NCI-H2227 treated with DMSO at 0.1 percent for 48 hours (cell line): Measurements from ENCODE around the gene SPATA3.

Experiments
- DNase-seq: peaks from one replicate; lab custom pipeline; 2025; lab: John Stamatoyannopoulos, UW

SPATA3 gene

GRCh38 chr2:231029563-231029962 is 33.6 kb downstream of the SPATA3 start:
- no peak for DNase-seq

GRCh38 chr2:231030725-231031124 is 34.8 kb downstream of the SPATA3 start:
- no peak for DNase-seq

GRCh38 chr2:231032575-231033140 is 36.7 kb downstream of the SPATA3 start:
- DNase-seq = no peak

GRCh38 chr2:231033147-231034132 is 37.5 kb downstream of the SPATA3 start:
- DNase-seq = no peak

GRCh38 chr2:231034291-231034882 is 38.5 kb downstream of the SPATA3 start:
- DNase-seq = no peak

GRCh38 chr2:231036131-231036530 is 40.2 kb downstream of the SPATA3 start:
- no peak for DNase-seq

DNA sequence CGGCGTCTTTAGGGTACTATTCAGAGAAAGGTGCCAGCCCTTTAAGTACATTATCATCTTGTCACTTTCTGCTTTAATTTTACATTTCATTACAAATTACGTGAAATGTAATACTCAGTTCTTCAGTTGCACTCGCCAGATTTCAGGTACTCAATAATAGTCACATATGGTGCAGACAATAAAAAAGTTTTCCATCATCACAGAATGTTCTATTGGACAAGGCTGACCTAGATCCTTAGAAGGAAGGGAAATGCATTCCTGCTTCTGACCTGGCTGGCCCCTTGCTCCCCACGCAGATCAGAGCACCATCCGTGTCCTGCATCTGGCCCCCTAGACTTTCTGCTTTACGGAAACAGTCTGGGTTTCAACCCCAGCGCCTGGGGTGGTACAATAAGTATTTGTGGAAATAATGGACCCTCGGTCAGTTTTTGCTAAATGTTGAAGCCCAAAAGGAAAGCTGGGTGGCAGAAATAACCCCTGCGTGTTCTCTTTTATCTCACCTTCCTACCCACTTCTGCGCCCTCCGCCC is 40.7 kb downstream of the SPATA3 start:
- DNase-seq = no peak

- no peak for DNase-seq
Measured at GRCh38 chr2:231037202-231037730, 41.3 kb downstream of the SPATA3 start, which contains the start of gene C2orf72. TSS of gene C2orf72 (plus strand) at chr2:231037523. CDS start at chr2:231037566, 43 bp downstream.

DNA sequence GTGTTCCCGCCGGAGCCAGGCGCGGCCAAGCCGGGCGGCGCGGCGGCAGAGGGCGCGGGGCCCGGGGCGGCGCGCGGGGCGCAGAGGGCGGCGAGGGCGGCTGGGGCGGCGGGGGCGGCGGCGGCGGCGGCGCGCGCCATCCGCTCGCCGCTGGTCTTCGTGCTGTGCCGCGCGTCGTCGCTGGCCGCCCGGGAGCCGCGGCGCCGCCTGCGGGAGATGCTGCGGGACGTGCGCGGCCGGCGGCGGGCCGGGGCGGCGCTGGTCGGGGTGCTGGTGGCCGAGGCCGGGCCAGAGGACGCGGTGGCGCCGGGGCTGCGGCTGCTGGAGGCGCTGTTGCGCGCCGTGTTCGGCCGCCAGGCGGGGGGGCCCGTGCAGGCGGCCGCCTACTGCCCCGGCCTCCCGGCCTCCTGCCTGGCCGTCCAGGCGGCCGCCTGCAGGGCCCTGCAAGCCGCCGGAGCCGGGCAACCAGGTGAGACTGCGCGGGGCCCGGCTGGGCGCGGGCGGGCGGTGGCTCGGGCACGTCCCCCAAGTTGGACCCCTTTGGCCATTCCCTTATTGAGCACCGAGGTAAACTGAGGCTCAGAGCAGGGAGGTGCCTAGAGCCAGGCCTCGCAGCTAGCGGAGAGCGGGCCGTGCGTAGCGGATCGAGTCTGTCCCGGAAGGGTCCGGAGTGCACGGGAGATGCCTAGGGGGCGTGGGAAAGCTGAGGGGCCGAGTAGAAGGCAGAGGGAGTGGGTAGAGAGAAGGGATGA is 42.0 kb downstream of the SPATA3 start:
- DNase-seq = no peak

GRCh38 chr2:231038483-231039293 is 42.8 kb downstream of the SPATA3 start:
- DNase-seq = no peak

GRCh38 chr2:231039294-231039664 is 43.4 kb downstream of the SPATA3 start:
- DNase-seq = no peak

DNA sequence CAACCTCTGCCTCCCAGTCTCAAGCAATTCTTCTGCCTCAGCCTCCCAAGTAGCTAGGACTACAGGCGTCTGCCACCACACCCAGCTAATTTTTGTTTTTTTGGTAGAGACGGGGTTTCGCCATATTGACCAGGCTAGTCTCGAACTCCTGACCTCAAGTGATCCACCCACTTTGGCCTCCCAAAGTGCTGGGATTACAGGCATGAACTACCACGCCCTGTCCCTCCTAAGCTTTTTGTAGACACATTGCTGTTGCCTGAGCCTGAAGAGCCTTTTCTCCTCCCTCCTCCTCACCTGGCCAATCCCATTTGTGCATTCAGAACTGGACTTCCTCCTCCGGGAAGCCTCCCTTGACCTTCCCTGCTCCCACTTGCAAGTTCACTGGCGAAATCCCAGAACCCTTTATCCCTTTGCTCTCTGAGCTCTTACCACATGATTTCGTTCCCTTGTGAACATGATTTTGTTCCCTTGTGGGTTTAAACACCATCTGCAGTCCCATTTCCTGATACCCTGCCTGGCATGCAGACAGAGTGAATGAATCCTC is 44.0 kb downstream of the SPATA3 start:
- no peak for DNase-seq

GRCh38 chr2:231041061-231041689 is 45.3 kb downstream of the SPATA3 start:
- DNase-seq = no peak

DNA sequence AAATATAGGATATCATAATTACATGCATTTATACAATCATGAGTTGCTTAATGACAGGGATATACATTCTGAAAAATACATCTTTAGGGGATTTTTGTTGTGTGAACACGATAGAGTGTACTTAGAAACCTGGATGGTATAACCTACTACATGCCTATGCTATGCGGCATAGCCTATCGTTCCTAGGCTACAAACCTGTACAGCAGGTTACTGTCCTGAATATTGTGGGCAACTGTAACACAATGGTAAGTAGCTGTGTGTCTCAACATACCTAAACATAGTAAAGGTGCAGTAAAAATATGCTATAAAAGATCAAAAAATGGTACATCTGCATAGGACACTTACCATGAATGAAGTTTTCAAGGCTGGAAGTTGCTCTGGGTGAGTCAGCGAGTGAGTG is 47.9 kb downstream of the SPATA3 start:
- no peak for DNase-seq

DNA sequence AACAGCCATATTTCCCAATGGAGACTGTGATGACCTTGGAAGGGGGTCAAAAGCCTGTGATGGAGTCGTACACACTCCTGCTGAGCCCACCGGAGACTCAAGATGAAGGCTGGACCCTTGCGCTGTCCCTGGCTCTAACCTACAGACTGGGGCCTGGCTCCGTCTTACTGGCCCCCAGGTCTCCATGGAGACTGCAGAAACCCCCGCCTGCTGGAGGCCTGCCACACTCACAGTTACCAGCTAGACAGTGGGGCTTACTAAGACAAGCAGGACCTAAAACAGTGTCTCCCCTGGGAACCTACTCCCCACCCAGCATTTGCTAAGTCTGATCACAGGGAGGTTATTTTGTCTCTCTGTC is 51.0 kb downstream of the SPATA3 start:
- no peak for DNase-seq

DNA sequence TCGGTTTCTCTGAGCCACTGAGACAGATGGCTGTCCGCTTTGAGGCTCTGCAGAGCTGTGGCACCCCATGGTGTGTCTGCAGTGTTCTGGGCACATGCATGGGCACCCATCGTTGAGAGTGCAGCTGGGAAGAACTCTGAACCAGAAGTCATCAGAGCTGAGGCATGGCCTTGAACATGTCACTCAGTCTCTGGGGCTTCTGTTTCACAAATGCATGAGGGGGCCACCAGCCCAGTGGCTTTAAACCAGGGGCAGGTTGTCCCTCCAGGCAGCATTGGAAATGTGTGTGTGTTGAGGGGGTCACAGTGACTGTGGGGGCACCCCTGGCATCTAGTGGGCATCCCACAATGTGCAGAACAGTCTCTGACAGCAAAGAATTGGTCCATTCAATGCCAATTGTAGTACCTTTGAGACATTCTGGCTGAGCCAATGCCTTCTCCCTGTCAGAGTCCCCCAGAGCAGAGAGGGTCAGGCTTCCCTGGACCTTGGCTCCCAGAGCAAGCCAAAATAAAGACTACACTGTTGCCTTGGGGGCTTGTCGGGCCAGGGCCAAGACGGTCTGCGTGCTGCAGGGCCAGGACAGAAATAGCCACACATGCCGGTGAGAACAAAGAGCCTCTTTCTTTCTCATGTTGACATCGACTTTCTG is 51.5 kb downstream of the SPATA3 start:
- DNase-seq = no peak

DNA sequence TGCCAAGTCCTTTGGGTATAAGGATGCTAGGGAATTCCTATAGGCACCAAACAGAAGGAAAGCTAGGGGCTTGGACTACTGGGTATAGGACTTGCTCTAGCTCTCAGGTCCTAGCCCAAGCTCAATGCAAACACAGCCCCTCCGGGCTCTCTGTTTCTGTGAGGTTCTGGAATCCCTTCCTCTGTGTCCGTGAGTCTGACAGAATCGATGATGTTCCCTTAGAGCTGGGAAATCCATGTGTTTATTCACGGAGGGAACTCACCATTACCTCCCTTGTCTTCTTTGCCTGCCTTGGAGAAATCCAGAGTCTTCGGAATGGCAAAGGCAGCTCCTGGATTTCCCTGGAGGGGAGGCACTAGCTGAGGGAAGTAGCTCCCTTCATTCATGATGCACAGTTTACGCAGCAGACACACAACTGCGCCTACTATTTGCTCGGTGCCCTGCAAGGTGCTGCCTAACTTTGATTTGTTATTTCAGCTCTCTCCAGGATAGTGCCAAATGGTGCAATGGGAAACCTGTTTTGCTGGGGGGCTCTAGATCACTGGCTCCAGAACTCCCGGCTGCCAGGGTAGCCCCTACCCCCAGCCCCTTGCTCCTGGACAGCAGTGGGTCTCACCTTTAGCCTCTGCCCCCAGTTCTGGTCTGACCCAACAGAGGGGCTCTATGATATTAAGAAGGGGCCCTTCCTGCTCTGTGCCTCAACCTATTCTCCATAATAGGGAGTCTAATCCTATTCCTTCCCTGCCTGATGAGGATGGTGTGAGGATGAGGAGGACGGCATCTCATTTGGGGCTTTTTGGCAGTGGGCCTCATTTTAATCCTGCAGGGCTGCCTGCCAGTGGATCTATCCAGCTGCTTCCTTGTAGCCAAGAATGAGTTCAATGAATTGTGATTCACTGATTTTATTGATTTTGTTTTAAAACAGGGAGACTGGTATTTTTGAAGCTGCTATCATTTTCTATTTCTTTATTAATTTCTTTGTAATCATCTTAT is 52.3 kb downstream of the SPATA3 start:
- DNase-seq = no peak

DNA sequence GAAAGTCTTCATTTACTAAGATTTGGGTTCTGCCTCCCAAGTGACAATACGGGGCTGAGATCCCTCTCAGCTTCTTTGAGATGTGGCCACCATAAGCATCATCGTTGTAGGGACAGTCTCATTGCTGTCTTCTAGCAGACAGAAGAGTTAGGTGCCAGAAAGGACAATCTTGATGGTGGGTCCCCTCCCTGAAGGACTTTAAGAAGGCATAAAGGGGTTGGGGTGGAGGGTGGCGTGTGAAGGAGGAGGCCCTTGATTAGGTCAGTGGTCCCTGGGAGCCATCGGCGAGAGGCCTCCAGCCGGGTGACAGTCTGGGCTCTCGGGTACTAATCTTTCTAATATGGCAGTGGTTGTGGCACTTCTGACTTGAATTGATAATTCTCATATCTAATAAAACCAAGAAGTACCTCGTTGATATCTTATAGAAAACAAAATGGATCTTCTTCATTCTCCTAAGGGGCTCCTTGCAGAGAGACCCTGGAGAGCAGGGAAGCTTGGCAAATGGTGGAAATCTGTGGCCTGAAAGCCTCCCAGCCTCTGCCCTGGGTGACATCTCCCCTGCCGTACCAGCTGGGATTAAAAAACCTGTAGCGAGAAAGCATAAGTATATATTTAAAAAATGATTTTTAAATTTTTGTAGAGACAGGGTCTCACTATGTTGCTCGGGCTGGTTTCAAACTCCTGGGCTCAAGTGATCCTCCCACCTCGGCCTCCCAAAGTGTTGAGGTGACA is 53.5 kb downstream of the SPATA3 start:
- no peak for DNase-seq
